GM19351 (cell line): Measurements from ENCODE around the gene CSMD2.

Source experiments
- ATAC-seq: cut with Tn5 transposase; IDR thresholded peaks from one replicate; pipeline ENCODE4 v1.9.1; 2021; ENCODE audit warnings: mild to moderate bottlenecking, moderate library complexity; ENCODE audit not compliant: unreplicated experiment

Gene CSMD2

GRCh38 chr1:33471416-33471815 lies 693.6 kb downstream of the CSMD2 start:
- no peak for ATAC-seq

DNA sequence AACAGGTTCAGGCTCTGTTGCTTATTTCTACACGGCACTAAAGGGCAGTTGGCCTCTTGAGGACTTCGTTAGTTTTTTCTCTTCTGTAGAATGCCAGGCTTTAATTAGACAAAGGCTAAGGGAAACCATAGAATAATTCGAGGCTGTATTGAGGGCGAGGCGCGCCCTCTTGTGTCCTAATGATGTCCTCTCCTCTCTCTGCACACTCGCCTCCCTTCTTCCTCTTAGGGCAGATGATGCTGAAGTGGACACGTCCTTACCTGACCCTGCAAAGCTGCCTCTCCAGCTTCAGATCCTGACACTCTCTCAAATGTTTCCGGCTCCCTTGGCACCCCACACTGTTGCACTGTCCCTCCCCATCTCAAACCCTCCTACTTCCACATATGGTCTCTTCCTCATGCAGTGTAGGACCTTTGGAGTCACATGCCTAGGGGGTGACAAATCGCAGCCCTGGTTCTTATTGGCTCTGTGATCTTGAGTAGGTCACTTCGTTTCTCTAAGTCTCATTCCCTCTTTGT lies 694.5 kb downstream of the CSMD2 start:
- ATAC-seq = peak; percentile 48

DNA sequence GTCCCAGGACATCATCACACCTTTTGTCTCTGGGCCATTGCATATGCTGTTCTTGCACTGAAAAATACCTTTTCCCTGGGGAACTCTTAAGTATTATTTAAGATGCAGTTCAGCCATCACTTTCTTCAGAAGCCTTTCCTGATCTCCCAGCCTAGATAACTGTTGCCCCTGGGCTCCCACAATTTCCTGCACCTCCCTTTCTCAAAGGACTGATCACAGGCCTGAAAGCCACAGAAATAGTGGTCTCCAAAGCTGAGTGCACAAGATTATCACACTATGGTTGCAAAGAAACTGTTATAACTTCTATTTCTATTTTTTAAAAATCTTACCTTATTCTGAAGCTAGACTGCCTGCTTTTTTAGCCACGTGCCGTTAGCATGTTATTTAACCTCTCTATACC lies 695.3 kb downstream of the CSMD2 start:
- ATAC-seq = no peak

DNA sequence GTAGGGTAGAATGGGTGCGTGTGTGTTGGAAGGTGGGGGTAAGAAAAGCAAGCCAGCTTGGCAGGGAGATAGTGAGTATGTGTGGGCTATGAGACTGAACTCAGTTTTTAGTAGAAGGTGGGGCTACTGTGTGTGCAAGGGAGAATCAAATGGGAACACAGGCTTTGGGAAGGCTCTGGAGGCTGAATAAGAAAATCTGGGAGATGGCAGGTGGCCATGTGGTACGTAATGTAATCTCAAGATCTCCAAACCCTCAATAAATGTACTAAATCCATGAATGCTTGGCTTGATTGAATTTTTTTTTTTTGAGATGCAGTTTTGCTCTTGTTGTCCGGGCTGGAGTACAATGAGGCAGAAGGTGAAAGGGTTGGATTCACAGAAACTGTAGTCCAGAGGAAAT lies 696.1 kb downstream of the CSMD2 start:
- ATAC-seq = no peak

GRCh38 chr1:33468531-33468930 lies 696.5 kb downstream of the CSMD2 start:
- no peak for ATAC-seq

GRCh38 chr1:33468011-33468410 lies 697.0 kb downstream of the CSMD2 start:
- ATAC-seq = no peak

GRCh38 chr1:33466159-33466558 lies 698.9 kb downstream of the CSMD2 start:
- no peak for ATAC-seq

GRCh38 chr1:33465316-33465715 lies 699.7 kb downstream of the CSMD2 start:
- ATAC-seq = no peak

DNA sequence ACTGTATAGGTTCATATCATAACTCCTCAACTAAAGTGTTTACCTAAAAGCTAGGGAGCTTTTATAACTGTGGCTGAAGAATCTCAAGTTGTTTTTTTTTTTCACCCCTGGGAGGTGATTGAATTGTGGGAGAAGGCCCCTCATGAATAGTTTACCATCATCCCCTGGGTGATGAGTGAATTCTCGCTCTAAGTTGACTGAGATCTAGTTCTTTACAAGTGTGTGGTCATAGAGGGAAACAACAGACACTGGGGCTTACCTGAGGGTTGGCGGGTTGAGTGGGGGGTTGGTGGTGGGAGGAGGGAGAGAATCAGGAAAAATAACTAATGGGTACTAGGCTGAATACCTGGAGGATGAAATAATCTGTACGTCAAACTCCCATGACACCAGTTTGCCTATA lies 700.5 kb downstream of the CSMD2 start:
- no peak for ATAC-seq
